NT2/D1 (cell line): ENCODE measurements around the gene PTGR3.

Experiments used
- DNase-seq: peaks from one replicate; pipeline ENCODE4 v3.0.0-alpha.2; 2011; ENCODE audit warnings: low read depth, low spot score
- H3K27me3 ChIP-seq: 2 replicates; pipeline ENCODE4 v1.6.0; 2011; ENCODE audit warnings: mild to moderate bottlenecking; ENCODE audit not compliant: insufficient read length, insufficient read depth
- H3K36me3 ChIP-seq: 2 replicates; pipeline ENCODE4 v1.6.1; 2011; ENCODE audit warnings: mild to moderate bottlenecking, low read length, mixed read lengths; ENCODE audit not compliant: insufficient read depth, insufficient read length
- H3K4me1 ChIP-seq: 2 replicates; pipeline ENCODE4 v1.5.1; 2011; ENCODE audit not compliant: insufficient read depth, insufficient read length
- H3K4me3 ChIP-seq: 2 replicates; pipeline ENCODE4 v1.5.1; 2011; ENCODE audit warnings: low read depth; ENCODE audit not compliant: insufficient read length
- H3K9ac ChIP-seq: 2 replicates; pipeline ENCODE4 v1.6.0; 2011; ENCODE audit warnings: low read depth; ENCODE audit not compliant: insufficient read length
- H3K9me3 ChIP-seq: 2 replicates; pipeline ENCODE4 v1.5.1; 2011; ENCODE audit warnings: mild to moderate bottlenecking, low read length; ENCODE audit not compliant: insufficient read depth
- SUZ12 ChIP-seq: IDR thresholded peaks from 2 replicates; pipeline ENCODE4 v1.6.1; 2011; ENCODE audit not compliant: insufficient read length, insufficient read depth; ENCODE audit errors: extremely low read depth
- YY1 ChIP-seq: IDR thresholded peaks from 2 replicates; pipeline ENCODE4 v1.6.1; 2011; ENCODE audit not compliant: insufficient read length, insufficient read depth
- ZNF274 ChIP-seq: IDR thresholded peaks from 2 replicates; pipeline ENCODE4 v1.6.1; 2011; ENCODE audit warnings: mild to moderate bottlenecking, low read depth, low read length

PTGR3 gene

GRCh38 chr18:75204732-75205513, 4.0 kb downstream of the PTGR3 start:
- H3K4me3 ChIP-seq = peak overlapping the region; percentile 36
- no peaks in the 10 kb centered on the region for H3K9me3 ChIP-seq
- peaks cover 7% of the 10 kb centered on the region for H3K4me1 ChIP-seq
- no peak for DNase-seq
- peak overlapping the region; percentile 64 for H3K9ac ChIP-seq
- H3K27me3 ChIP-seq = peaks cover 66% of the 10 kb centered on the region
- no peaks in the 10 kb centered on the region for H3K36me3 ChIP-seq
- TF ChIP-seq SUZ12 (peak; percentile 72), ZNF274 (no peak)

DNA sequence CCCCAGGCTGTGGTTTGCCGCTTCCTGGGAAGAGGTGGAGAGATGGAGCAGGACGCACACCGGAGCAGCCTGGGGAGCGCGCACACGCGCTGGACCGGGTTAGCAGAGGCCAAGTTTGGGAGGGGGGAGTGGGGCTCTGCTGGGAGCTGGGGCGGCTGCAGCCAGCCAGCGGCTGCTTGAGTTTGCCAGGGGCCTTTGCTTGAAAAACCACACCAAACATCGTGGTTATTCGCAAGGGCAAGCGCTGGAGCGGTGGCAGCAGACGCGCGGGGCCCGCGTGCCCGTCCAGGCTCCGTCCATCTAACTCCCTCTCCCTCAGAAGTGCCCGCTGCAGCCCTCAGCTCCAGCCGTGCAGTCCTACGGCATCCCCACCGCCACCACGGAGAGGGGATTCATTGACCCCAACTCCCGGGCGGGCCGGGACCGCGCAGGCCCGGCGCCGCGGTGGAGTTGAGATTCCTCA, 4.6 kb downstream of the PTGR3 start:
- DNase-seq = no peak
- peak overlapping the region; percentile 36 for H3K4me3 ChIP-seq
- no peaks in the 10 kb centered on the region for H3K36me3 ChIP-seq
- peaks cover 62% of the 10 kb centered on the region for H3K27me3 ChIP-seq
- H3K4me1 ChIP-seq = peaks cover 7% of the 10 kb centered on the region
- H3K9me3 ChIP-seq = no peaks in the 10 kb centered on the region
- TF ChIP-seq ZNF274 = no peak
- no peak for TF ChIP-seq YY1
- no peak for TF ChIP-seq SUZ12
- peak overlapping the region; percentile 51 for H3K9ac ChIP-seq

- Histone ChIP-seq H3K36me3 (no peaks in the 10 kb centered on the region), H3K9ac (peak overlapping the region; percentile 32), H3K9me3 (no peaks in the 10 kb centered on the region), H3K27me3 (peaks cover 62% of the 10 kb centered on the region), H3K4me3 (peak overlapping the region; percentile 36), H3K4me1 (peaks cover 7% of the 10 kb centered on the region)
- no peak for TF ChIP-seq YY1
- TF ChIP-seq SUZ12 = no peak
- TF ChIP-seq ZNF274 = no peak
- DNase-seq = no peak
Measured at GRCh38 chr18:75203416-75204268, 5.3 kb downstream of the PTGR3 start.

DNA sequence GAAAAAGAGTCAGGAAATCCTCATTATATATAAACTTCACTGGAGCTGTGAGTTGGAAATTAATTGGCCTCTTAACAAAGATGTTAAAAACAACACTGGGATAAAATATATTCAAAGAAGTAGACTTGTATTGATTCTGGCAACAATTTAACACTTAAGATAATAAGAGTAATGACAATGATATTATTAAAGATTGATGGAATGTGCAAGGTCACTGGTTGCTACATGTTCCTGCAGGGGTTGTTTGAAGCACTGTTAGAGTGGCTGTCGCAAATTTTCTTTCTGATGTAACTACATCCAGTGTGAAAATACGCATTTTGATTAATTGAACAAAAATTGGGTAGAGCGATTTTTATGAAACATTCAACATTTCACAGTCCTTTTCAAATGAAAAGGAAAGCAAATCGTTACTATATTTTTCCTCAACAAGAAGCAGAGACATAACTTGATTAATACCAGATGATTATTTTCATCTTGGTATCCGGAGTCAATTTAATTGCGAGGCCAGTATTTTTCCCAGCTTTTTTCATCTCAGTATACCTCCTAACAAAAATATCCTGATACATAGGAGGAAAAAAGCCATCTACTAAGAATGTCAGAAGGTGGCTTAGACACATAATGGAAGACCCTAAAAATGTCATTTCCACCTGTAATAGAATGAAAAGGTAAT, 6.1 kb downstream of the PTGR3 start:
- peaks cover 56% of the 10 kb centered on the region for H3K27me3 ChIP-seq
- no peaks in the 10 kb centered on the region for H3K9me3 ChIP-seq
- no peak overlapping the region for H3K9ac ChIP-seq
- H3K4me3 ChIP-seq = no peak overlapping the region
- no peaks in the 10 kb centered on the region for H3K36me3 ChIP-seq
- peaks cover 4% of the 10 kb centered on the region for H3K4me1 ChIP-seq
- DNase-seq = no peak
- TF ChIP-seq ZNF274 = no peak
- TF ChIP-seq SUZ12 = no peak
- no peak for TF ChIP-seq YY1

- H3K9me3 ChIP-seq = no peaks in the 10 kb centered on the region
- DNase-seq = no peak
- H3K27me3 ChIP-seq = peaks cover 43% of the 10 kb centered on the region
- no peak overlapping the region for H3K9ac ChIP-seq
- no peaks in the 10 kb centered on the region for H3K4me1 ChIP-seq
- TF ChIP-seq YY1 = no peak
- no peak for TF ChIP-seq SUZ12
- no peak for TF ChIP-seq ZNF274
- no peaks in the 10 kb centered on the region for H3K36me3 ChIP-seq
- no peak overlapping the region for H3K4me3 ChIP-seq
Measured at GRCh38 chr18:75201282-75202270, 7.4 kb downstream of the PTGR3 start.

- TF ChIP-seq ZNF274 = no peak
- no peak for TF ChIP-seq SUZ12
- TF ChIP-seq YY1 = no peak
- peaks cover 35% of the 10 kb centered on the region for H3K27me3 ChIP-seq
- no peaks in the 10 kb centered on the region for H3K36me3 ChIP-seq
- no peak overlapping the region for H3K9ac ChIP-seq
- DNase-seq = no peak
- H3K4me1 ChIP-seq = no peaks in the 10 kb centered on the region
- no peaks in the 10 kb centered on the region for H3K9me3 ChIP-seq
- H3K4me3 ChIP-seq = no peak overlapping the region
Measured at GRCh38 chr18:75200605-75201280, 8.2 kb downstream of the PTGR3 start.
